HL-60/S4 treated with retinoic acid at 250 ng/mL for 4 days and 3 days (cell line): Measurements from ENCODE around the gene CUBN.

Experiments used
- in situ Hi-C: fragments of 300-500 bp; cut with MboI; formaldehyde crosslinking; loops from 2 replicates; pipeline ENCODE4 v1.7.0; 2022; ENCODE audit warnings: low sequenced_read_pairs

Gene CUBN

DNA sequence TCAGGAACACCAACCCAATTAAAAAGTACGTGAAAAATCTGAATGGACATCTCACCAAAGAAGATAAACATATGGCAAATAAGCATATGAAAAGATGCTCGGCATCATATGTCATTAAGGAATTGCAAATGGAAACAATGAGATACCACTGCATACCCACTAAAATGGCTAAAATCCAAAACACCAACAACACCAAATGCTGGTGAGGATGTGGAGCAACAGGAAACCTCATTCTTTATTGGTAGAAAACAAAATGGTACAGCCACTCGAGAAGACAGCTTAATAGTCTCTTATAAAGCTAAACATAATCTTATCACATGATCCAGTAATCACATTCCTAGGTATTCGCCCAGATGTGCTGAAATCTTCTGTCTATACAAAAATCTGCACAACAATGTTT, 325.5 kb downstream of the CUBN start:
- in situ Hi-C loops, result no loop called here

DNA sequence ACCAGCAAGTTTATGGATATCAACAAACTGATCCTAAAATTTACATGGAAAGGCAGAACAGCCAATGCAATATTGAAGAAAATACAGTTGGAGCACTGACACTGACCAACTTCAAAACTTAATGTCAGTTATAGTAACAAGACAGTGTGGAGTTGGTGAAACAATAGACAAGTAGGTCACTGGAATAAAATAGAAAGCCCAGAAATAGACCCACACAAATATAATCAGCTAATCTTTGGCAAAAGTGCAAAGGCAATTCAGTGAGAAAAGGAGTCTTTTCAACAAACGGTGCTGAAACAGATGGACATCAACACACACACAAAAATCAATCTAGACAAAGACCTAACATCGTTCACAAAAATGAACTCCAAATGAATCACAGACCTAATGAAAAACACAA, 326.1 kb downstream of the CUBN start:
- in situ Hi-C loops, result no loop called here

DNA sequence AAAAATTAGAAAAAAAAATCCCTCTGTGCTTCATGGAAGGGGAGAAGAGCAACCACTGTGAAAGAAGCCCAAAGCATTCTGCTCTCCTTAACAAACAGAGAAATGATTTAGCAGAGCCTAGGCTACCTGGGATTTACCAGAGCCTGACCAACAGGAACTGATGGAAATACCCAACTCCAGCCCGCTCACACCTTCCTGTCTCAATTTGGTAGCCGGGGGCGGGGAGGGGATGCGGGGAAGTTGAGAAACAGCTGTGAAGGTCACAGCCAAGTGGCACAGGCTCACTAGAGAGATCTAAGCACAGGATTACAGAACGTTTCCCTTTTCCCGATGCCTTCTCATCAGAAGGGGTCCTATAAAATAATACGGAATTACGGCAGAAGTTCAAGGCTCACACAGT, 330.0 kb downstream of the CUBN start:
- in situ Hi-C loops, result loop anchor here (25.0 kb wide), 1 partner anchor 912 kb away; no protein-coding TSS in a partner anchor

DNA sequence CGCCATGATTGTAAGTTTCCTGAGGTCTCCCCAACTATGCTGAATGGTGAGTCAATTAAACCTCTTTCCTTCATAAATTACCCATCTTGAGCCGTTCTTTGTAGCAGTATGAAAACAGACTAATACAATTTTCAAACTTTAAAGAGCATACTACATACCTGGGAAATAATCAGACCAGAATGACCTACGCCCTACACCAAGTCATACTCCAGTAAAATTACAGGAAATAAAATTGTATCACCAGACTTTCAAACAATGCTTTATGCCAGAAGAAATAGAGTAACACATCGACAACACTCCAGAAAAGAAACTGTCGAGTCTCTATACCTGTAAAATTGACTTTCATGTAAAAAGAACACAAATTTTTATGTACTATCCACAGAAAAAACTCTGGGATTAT, 331.0 kb downstream of the CUBN start:
- in situ Hi-C loops, result loop anchor here (25.0 kb wide), 1 partner anchor 911 kb away; no protein-coding TSS in a partner anchor

DNA sequence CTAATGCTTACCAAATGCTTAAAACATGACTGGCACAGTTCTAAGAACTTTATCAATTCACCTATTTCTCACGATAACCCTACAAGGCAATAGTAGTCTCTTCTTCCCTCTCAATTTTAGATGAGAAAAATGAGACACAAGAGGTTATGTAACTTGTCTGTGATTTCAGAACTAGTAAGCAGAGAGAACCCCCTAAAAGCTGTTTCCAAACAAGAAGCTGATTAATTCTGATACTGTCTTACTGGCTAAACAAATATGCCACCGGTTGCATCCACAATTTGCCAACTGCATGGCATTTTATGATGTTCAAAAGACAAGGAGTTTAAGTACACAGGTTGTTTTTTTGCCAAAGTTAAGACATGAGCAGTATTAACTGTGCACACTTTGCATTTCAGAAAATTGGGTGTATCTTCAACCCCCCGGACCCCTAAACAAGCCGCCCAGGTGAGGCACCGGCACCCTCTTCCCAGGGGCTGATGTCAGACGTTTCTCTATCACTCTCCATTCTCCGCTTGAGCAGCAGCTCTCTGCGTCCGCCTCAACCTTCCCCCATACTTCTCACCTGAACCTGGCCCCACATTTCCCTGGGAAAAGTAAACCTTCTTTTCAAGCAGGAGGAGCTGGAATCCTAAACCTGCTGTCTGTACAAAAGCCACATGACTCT, 334.1 kb downstream of the CUBN start:
- in situ Hi-C loops, result loop anchor here (25.0 kb wide), 1 partner anchor 908 kb away; no protein-coding TSS in a partner anchor

DNA sequence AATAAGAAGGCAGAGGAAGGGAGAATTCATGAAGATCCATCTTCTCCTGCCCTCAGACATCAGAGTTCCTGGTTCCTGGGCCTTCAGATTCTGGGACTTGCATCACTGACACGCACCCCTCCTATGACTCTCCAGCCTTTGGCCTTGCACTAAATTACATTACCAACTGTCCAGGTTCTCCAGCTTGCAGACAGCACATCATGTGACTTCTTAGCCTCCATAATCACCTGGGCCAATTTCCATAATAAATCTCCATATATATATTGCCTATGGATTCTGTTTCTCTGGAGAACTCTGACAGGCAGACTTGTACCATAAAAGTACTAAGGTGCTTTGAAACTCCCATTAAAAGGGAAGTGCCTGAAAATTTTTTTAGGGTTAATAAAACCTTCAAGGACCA, 335.6 kb downstream of the CUBN start:
- in situ Hi-C loops, result loop anchor here (25.0 kb wide), 1 partner anchor 907 kb away; no protein-coding TSS in a partner anchor

DNA sequence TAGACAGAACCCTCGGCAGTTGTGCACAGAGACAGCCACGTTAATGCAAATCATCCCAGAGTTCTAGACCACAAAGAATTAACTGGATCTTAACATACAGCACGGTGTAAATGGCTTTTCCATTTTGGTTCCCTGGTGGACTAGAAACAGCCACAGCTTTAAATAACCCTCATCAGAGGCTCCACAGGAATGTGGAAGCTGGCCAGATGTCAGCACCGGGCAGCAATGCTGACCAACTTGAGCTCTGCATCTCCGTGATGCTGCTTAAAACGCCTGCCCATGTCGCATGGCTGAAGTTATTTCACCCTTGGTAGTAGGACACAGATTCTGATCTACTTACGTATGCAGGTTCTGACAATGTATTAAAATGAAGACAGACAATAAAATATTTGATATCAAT, 336.9 kb downstream of the CUBN start:
- in situ Hi-C loops, result loop anchor here (25.0 kb wide), 1 partner anchor 905 kb away; no protein-coding TSS in a partner anchor

DNA sequence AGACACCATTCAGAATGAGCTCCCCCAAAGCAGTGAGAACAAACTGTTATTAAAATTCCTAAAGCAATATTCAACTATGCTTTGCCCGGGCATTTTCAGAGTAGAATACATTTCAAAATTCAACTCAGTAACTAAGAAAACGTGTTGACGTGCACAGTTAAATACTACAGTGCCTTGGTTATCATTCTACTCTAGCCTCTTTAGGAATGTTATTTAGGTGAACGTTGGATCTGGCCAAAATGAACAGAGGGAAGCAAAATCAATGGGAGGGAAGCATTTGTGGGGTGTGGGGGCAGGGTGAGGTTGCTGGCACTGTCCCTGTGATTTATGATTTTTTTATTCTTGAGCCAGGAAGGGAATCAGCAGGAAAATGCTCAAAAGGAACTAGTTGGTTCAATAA, 339.8 kb downstream of the CUBN start:
- in situ Hi-C loops, result loop anchor here (25.0 kb wide), 1 partner anchor 902 kb away; no protein-coding TSS in a partner anchor

DNA sequence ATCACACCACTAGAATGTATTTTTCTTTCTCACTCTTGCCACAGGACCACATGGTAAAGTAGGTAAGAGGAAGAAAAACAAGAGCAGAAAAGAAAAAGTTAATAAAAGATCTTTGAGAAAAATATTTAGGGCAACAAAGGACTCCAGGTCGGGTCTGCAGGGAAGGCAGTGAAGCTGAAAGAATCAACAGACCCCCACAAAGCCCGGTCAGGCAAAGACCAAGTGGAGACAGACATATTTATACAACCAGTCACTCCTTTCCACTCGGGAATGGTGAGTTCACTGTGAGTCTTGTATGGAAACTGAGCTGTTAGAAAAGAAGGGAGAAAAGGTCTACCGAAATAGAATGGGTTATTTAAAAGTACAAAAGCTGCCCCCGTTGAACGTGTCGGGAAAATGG, 340.4 kb downstream of the CUBN start:
- in situ Hi-C loops, result loop anchor here (25.0 kb wide), 1 partner anchor 902 kb away; no protein-coding TSS in a partner anchor

DNA sequence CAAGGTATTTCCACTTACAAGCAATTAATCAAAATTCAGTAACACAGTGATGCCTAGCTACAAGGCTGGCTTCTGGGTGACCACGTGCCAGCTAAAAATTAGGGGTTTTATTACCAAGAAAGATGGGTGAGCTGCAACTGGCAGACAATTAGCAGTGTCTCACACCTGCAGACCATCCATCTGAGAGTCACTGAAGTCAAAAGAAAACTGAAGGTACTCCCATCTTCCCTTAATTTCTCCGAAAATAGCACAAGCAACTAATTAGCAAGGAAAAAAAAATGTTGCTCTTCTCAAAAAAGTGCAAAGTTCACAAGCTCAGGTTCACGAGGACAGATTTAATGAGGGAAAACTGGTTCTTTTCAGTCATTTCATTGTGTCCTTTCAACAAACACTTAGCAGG, 340.8 kb downstream of the CUBN start:
- in situ Hi-C loops, result loop anchor here (25.0 kb wide), 1 partner anchor 901 kb away; no protein-coding TSS in a partner anchor

DNA sequence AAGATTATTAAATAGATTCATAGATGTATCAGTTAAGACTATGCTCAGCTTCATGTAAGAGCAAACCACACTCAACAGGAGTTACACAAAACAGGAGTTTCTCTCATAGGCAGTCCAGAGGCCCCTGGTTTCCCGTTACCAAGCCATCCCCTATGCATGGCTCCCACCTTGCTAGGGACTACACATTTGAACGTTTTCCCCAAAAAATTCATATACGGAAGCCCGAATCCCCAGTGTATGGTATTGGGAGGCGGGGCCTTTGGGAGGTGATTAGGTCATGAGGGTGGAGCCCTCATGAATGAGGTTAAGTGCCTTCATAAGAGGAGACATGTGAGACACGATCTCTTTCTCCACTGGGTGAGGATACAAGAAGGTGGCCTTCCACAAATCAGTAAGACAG, 341.5 kb downstream of the CUBN start:
- in situ Hi-C loops, result loop anchor here (25.0 kb wide), 1 partner anchor 901 kb away; no protein-coding TSS in a partner anchor

DNA sequence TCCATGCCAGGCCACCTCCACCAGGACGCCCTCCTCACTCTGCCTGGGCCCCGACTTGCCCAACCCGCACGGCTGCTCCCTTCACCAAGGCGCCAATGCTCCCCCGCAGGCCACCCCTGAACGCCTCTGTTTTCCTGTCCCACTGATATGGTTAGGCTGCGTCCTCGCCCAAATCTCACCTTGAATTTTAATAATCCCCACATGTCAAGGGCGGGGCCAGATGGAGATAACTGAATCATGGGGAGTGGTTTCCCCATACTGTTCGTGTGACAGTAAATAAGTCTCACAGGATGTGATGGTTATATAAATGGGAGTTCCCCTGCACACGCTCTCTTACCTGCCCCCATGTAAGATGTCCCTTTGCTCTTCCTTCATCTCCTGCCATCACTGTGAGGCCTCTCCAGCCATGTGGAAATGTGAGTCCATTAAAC, 342.2 kb downstream of the CUBN start:
- in situ Hi-C loops, result loop anchor here (25.0 kb wide), 1 partner anchor 900 kb away; no protein-coding TSS in a partner anchor

DNA sequence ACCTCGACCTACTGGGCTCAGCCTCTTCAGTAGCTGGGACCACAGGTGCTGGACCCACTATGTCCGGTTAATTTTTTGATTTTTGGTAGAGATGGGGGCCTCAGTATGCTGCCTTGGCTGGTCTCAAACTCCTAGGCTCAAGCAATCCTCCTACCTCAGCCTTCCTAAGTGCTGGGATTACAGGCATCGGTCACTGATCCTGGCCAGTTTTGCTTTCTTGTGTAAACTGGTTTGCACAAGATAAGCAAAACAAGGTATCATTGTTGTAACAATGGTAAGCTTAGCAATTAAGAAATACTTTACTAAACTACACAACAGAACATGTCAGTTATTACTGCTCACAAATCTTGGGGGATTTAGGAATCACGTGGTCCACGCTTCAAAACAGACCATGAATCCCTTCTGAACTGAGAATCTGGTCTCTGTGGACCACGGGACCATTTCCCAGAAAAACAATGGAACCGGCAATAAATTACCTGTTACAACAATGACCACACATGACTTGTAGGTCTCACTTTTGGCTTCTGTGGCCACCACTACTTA, 349.2 kb downstream of the CUBN start:
- in situ Hi-C loops, result loop anchor here (25.0 kb wide), 1 partner anchor 893 kb away; no protein-coding TSS in a partner anchor

DNA sequence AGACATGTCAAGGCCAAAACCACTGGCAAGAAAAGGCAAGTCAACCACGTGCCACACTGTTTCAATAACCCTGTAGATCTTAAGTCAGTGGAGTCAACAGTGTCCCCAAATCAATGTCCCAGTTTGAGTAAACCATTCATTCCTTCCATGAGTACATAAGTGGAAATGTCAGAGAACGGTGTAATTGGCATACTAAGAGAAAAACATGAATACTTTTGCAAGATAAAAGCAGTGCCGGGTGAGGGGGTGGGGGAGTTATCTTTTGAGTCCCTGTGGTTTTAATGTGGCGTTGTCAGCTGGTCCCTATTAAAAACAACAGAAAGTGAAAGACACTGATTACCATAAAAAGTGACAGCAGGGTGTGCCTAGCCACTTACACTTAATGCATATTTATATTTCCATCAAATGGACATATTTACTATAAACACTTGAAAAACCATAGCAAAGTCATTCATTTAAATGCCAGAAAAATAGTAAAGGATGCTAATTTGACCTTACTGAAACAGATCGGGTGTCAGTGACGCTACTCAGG, 350.2 kb downstream of the CUBN start:
- in situ Hi-C loops, result loop anchor here (25.0 kb wide), 1 partner anchor 892 kb away; no protein-coding TSS in a partner anchor

DNA sequence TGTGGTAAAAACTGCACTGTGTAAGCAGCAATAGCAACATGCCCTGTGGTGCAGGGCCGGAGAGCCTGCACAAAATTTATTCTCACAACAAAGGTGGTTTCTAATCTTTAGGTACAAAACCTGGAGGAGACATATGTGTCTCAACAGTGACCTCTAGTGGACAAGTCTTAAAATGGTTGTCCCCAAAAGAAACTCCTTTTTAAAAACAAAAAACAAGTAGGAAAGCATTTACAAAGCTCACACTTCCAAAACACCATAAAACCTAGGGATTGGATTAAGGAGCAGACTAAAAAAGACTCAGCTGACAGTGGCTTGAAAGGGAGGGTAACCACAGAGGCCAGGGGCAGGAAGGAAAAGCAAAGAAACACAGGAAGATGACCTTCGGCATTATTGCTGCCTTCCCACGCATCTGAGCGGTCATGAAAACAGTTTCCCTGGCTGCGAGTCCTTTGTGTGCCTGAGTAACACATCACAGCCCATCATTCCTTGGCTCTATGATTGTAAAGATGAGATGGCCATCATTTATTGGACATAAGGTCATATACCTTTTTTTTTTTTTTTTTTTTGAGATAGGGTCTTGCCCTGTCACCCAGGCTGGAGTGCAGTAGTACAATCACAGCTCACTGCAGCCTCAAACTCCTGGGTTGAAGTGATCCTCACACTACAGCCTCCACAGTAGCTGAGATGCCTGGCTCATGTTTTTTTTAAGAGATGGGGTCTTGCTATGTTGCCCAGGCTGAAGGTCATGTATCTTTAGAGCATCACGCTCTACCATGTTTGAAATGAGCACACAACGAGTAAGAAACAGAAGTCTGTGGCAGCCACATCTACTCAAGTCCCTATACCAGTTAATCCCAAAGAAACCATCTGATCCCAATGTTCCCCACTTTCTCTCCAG, 351.9 kb downstream of the CUBN start:
- in situ Hi-C loops, result loop anchor here (25.0 kb wide), 1 partner anchor 890 kb away; no protein-coding TSS in a partner anchor

DNA sequence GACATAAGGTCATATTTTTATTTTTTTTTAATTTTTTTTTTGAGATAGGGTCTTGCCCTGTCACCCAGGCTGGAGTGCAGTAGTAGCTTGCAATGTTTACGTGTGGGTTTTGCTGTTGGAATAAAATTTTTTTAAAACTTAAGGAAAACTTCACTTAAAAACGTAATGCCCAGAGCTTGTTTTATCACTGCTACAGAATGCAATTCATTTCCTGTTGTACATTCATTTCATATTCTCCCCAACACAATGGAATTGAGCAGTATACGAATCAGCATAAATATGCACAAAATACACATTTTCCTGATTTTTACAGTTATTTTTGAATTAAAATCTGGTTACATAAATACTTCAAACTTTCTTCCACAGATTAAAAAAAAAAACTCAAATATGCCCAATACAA, 352.7 kb downstream of the CUBN start:
- in situ Hi-C loops, result loop anchor here (25.0 kb wide), 1 partner anchor 890 kb away; no protein-coding TSS in a partner anchor
